Measurements from ENCODE around the gene HIBCH.

The HIBCH gene

DNA sequence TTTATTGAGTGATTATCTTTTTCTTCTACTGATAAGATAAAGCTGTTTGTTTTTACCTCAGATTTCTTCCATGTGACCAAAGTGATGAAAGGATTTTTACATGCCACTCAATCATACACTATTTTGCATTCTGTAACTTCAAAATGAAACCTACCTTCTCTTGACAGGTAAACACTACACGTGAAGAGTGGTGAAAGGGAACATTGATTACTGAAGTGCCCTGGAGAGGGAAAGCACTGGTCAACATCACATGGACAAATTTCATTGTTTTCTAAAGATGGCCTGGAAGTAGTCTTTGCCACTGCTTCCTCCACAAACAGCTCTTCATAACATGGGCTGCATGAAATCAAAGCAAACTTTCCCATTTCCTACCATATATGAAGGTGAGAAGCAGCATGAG, 120.1 kb downstream of the HIBCH start:
- TF ChIP-seq, protein P1, sequence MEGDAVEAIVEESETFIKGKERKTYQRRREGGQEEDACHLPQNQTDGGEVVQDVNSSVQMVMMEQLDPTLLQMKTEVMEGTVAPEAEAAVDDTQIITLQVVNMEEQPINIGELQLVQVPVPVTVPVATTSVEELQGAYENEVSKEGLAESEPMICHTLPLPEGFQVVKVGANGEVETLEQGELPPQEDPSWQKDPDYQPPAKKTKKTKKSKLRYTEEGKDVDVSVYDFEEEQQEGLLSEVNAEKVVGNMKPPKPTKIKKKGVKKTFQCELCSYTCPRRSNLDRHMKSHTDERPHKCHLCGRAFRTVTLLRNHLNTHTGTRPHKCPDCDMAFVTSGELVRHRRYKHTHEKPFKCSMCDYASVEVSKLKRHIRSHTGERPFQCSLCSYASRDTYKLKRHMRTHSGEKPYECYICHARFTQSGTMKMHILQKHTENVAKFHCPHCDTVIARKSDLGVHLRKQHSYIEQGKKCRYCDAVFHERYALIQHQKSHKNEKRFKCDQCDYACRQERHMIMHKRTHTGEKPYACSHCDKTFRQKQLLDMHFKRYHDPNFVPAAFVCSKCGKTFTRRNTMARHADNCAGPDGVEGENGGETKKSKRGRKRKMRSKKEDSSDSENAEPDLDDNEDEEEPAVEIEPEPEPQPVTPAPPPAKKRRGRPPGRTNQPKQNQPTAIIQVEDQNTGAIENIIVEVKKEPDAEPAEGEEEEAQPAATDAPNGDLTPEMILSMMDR (IDR thresholded peaks at IDR 0.05; ENCODE audit: extremely low read depth, insufficient read depth, missing control alignments), result no peak
- DNase-seq (ENCODE audit: low spot score), result no peak
- in situ Hi-C loops (cut with MboI; ENCODE audit: low pct_unique_long_range_greater_than_20kb, low sequenced_read_pairs, unreplicated experiment), result no loop called here

DNA sequence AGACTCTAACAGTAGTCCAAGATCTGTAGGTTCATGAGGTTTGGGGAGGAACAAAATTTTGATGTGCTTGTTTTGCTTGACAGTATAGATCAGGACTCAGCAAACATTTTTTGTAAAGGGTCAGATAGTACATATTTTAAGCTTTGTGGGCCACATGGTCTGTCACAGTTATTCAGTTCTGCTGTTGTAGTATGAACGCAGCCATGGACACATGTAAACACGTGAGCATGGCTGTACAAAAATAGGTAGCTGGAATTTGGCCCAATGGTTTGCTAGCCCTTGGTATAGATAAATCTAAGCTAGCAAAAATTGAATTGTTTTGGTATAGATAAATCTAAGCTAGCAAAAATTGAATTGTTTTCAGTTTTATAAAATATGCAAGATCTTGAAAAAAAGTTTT, 120.5 kb downstream of the HIBCH start:
- DNase-seq (ENCODE audit: low spot score), result no peak
- in situ Hi-C loops (cut with MboI; ENCODE audit: low pct_unique_long_range_greater_than_20kb, low sequenced_read_pairs, unreplicated experiment), result no loop called here
- TF ChIP-seq, protein P1 (IDR thresholded peaks at IDR 0.05; ENCODE audit: extremely low read depth, insufficient read depth, missing control alignments), result no peak

DNA sequence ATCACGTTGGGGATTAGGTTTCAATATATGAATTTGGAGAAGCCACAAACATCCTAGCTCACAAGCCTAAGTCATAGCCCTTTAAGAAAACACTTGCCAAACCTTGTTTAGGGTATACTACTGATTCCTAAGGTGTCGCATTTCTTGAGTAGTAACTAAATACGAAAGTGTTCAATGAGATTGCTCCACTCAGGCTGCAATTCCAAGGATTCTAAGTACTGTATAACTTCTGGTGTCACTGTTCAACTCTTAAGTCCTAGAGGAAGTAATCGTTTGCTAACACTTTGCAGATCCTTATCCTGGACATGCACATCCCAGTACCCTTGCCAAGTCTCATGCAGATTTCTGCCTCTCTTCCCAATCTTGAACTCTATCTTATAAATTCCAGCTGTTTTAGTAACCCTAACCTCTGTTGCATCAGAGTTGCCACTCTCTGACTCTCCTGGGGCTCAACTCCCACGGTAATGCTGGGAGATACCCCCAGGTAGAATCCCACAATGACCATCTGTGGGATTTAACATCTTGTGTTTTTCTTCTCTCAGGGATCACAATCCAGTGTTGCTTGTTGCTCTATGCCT, 122.4 kb downstream of the HIBCH start:
- TF ChIP-seq, protein P1 (IDR thresholded peaks at IDR 0.05; ENCODE audit: extremely low read depth, insufficient read depth, missing control alignments), result no peak
- in situ Hi-C loops (cut with MboI; ENCODE audit: low pct_unique_long_range_greater_than_20kb, low sequenced_read_pairs, unreplicated experiment), result no loop called here
- DNase-seq (ENCODE audit: low spot score), result no peak

DNA sequence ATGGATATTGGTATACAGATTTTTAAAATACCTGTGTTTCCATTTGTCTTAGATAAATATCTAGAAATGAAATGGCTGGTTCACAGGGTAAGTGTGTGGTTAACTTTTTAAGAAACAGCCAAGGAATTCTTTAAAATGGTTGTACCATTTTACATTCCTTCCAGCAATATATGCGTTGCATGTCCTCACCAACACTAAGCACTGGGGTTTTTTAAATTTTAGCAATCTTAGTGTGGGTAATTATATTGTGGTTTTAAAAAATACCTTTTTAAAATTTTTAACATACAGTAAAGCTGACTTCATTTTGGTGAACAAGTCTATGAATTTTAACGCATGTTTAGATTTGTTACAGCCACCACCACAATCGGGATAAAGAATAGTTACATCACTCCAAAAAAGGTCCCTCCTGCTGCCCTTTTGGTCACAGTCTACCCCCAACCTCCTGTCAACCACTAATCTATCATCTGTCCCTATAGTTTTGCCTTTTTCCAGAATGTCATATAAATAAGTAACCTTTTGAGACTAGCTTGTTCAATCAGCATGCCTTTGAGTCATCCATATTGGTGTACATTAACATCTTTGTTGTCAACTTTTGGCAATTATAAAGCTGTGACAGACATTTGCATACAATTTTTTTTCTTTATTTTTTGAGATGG, 129.0 kb downstream of the HIBCH start:
- TF ChIP-seq, protein P1 (IDR thresholded peaks at IDR 0.05; ENCODE audit: extremely low read depth, insufficient read depth, missing control alignments), result no peak
- in situ Hi-C loops (cut with MboI; ENCODE audit: low pct_unique_long_range_greater_than_20kb, low sequenced_read_pairs, unreplicated experiment), result no loop called here
- no peak for DNase-seq (ENCODE audit: low spot score)

DNA sequence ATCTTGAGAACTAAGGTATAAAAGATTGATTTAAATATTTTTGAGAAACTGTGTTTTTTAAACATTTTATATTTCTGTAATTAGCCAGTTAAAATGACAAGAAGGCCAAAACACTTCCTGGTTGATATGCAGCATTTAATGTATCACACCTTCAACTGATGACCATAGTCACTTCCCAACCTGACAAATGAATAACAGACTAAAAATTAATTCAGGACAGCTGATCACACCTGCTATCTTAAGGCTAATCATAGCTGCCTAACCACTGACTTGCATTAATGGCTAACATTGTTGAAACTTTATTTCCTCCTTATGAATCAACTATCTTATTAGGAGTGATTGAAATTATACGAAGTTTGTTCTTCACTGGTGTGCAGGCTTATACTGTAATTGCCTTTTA, 131.3 kb downstream of the HIBCH start:
- TF ChIP-seq, protein P1 (IDR thresholded peaks at IDR 0.05; ENCODE audit: extremely low read depth, insufficient read depth, missing control alignments), result no peak
- no peak for DNase-seq (ENCODE audit: low spot score)
- in situ Hi-C loops (cut with MboI; ENCODE audit: low pct_unique_long_range_greater_than_20kb, low sequenced_read_pairs, unreplicated experiment), result no loop called here

DNA sequence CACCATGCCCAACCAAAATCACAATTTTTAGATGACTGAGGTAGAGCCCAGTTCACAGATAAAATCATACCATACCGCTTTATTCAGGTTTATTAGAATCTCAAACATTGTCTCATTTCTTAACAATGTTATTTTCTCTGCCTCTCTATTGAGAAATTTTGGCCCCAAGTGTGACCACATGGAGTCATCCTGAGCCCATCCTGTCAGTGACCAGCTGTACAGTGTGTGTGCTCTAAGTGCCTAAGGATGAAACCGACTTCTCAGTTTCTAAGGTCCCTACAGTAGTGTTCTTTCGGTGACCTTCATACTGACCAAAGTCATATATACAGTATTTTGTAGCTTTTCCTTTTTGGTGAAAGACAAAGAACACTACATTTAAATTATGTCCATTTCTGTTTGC, 133.4 kb downstream of the HIBCH start:
- DNase-seq (ENCODE audit: low spot score), result no peak
- TF ChIP-seq, protein P1 (IDR thresholded peaks at IDR 0.05; ENCODE audit: extremely low read depth, insufficient read depth, missing control alignments), result no peak
- in situ Hi-C loops (cut with MboI; ENCODE audit: low pct_unique_long_range_greater_than_20kb, low sequenced_read_pairs, unreplicated experiment), result no loop called here

All from GM13977 (cell line).